Measurements from ENCODE around the gene ARF3. TPM values are rescaled to one million over a fixed set of nuclear protein-coding genes. Genes with fewer than 3 reads are reported as not detected.

The ARF3 gene
- polyA plus RNA-seq, 1 of the 3 experiments (the other 2 are of a cell fraction), result 204 TPM

- Histone ChIP-seq H2AFZ (ENCODE audit: low read depth) (no peak overlapping the region), H3K4me3 (ENCODE audit: low read depth in 2 of 2, low read length in 1 of 2) (no peak overlapping the region), H3K27me3 (ENCODE audit: insufficient read depth) (no peaks in the 10 kb centered on the region), H3K79me2 (ENCODE audit: insufficient read depth) (peaks cover 43% of the 10 kb centered on the region), H3K36me3 (replicated peaks in 1 of 2; ENCODE audit: control insufficient read depth in 1 of 2, insufficient read depth in 2 of 2, low read length in 1 of 2) (peaks cover 14 to 61% of the 10 kb centered on the region in 2 experiments), H3K4me1 (ENCODE audit: control insufficient read depth in 1 of 2, insufficient read depth in 2 of 2, low read depth in 1 of 2, low read length in 1 of 2) (no peaks in the 10 kb centered on the region), H3K27ac (ENCODE audit: low read depth in 2 of 2, low read length in 1 of 2) (no peak overlapping the region; a peak in 1 of 4 replicates), H3K9me3 (no peaks in the 10 kb centered on the region), H4K20me1 (ENCODE audit: insufficient read depth) (peaks cover 84% of the 10 kb centered on the region), H3K4me2 (no peak overlapping the region), H3F3A (replicated peaks; ENCODE audit: insufficient read depth) (peaks cover 10% of the 10 kb centered on the region), H3K9me2 (no peaks in the 10 kb centered on the region), H3K9ac (no peak overlapping the region)
- no peak for DNase-seq
- CTCF ChIA-PET, result interaction anchor here (0.8 to 3.4 kb wide), 11 partner anchors 9 to 182 kb away, joined by 3 to 17 read pairs (median 4); partner anchors contain the start of gene WNT1
- 84% methylated on average over 3 of the region's 3 CpGs for whole genome bisulfite sequencing (ENCODE audit: low lambda C conversion rate)
- POLR2A ChIA-PET, result interaction anchor here (1.0 kb wide), 1 partner anchor 12 kb away, joined by 4 read pairs; no protein-coding TSS in a partner anchor
- no peak for TF ChIP-seq ELF1 (IDR thresholded peaks at IDR 0.05)
Observed at GRCh38 chr12:48940181-48940580, 17.1 kb downstream of the ARF3 start.

GRCh38 chr12:48938805-48939204, 18.5 kb downstream of the ARF3 start:
- DNase-seq, result no peak
- Histone ChIP-seq H3K9ac (no peak overlapping the region), H4K20me1 (ENCODE audit: insufficient read depth) (peaks cover 76% of the 10 kb centered on the region), H3K9me3 (no peaks in the 10 kb centered on the region), H2AFZ (ENCODE audit: low read depth) (no peak overlapping the region), H3F3A (replicated peaks; ENCODE audit: insufficient read depth) (peaks cover 17% of the 10 kb centered on the region), H3K9me2 (no peaks in the 10 kb centered on the region), H3K79me2 (ENCODE audit: insufficient read depth) (peaks cover 29% of the 10 kb centered on the region), H3K27me3 (ENCODE audit: insufficient read depth) (no peaks in the 10 kb centered on the region), H3K27ac (ENCODE audit: low read depth in 2 of 2, low read length in 1 of 2) (no peak overlapping the region), H3K4me2 (no peak overlapping the region), H3K4me1 (ENCODE audit: control insufficient read depth in 1 of 2, insufficient read depth in 2 of 2, low read depth in 1 of 2, low read length in 1 of 2) (no peaks in the 10 kb centered on the region), H3K4me3 (ENCODE audit: low read depth in 2 of 2, low read length in 1 of 2) (no peak overlapping the region), H3K36me3 (replicated peaks in 1 of 2; ENCODE audit: control insufficient read depth in 1 of 2, insufficient read depth in 2 of 2, low read length in 1 of 2) (peaks cover 26 to 66% of the 10 kb centered on the region in 2 experiments)
- TF ChIP-seq GABPA (IDR thresholded peaks at IDR 0.05; ENCODE audit: low read depth), result no peak
- no peak for TF ChIP-seq IRF3 (IDR thresholded peaks at IDR 0.05; ENCODE audit: low read depth, low read length)
- no peak for TF ChIP-seq PBX3 (IDR thresholded peaks at IDR 0.05)
- no peak for TF ChIP-seq USF2 (IDR thresholded peaks at IDR 0.05; ENCODE audit: borderline replicate concordance, low read depth, low read length)
- WGBS (ENCODE audit: low lambda C conversion rate), result 85% methylated on average over 7 of the region's 7 CpGs
- CTCF ChIA-PET, result interaction anchor here (0.9 to 3.4 kb wide), 8 partner anchors 14 to 85 kb away, joined by 3 to 17 read pairs (median 5); partner anchors contain the start of genes FKBP11 and WNT1
- POLR2A ChIA-PET, result interaction anchor here (1.1 kb wide), 1 partner anchor 14 kb away, joined by 3 read pairs; no protein-coding TSS in a partner anchor

- Histone ChIP-seq H2AFZ (ENCODE audit: low read depth) (no peak overlapping the region), H3K9ac (no peak overlapping the region), H3K79me2 (ENCODE audit: insufficient read depth) (peaks cover 13% of the 10 kb centered on the region; the same call in 1 of the 2 replicates), H3K36me3 (replicated peaks in 1 of 2; ENCODE audit: control insufficient read depth in 1 of 2, insufficient read depth in 2 of 2, low read length in 1 of 2) (peaks cover 41 to 73% of the 10 kb centered on the region in 2 experiments), H3K9me2 (no peaks in the 10 kb centered on the region), H3K4me1 (ENCODE audit: control insufficient read depth in 1 of 2, insufficient read depth in 2 of 2, low read depth in 1 of 2, low read length in 1 of 2) (no peaks in the 10 kb centered on the region), H3F3A (replicated peaks; ENCODE audit: insufficient read depth) (peaks cover 17% of the 10 kb centered on the region), H4K20me1 (ENCODE audit: insufficient read depth) (peaks cover 60% of the 10 kb centered on the region), H3K27me3 (ENCODE audit: insufficient read depth) (no peaks in the 10 kb centered on the region), H3K9me3 (no peaks in the 10 kb centered on the region), H3K4me3 (ENCODE audit: low read depth in 2 of 2, low read length in 1 of 2) (no peak overlapping the region), H3K4me2 (no peak overlapping the region), H3K27ac (ENCODE audit: low read depth in 2 of 2, low read length in 1 of 2) (no peak overlapping the region)
- ChIA-PET POLR2A (no interaction called here), CTCF (interaction anchor here (0.7 to 4.6 kb wide), 11 partner anchors 12 to 84 kb away, joined by 3 to 31 read pairs (median 6); partner anchors contain the start of genes ARF3, DDX23, FKBP11 and WNT1)
- 93% methylated on average over 5 of the region's 6 CpGs for WGBS (ENCODE audit: low lambda C conversion rate)
- TF ChIP-seq GABPA (IDR thresholded peaks at IDR 0.05; ENCODE audit: low read depth), result no peak
- peak; percentile 26; the same call in 1 of the 2 replicates for TF ChIP-seq CTCF (IDR thresholded peaks at IDR 0.05)
- no peak for DNase-seq
Observed at GRCh38 chr12:48937170-48937569, 20.1 kb downstream of the ARF3 start.

All from SK-N-SH (cell line).